GM23338 (cell line): ENCODE data around the gene ZNF394.

Source experiments
- CREB1 ChIP-seq: fragments of 250-450 bp; sonication (Bioruptor Pico); IDR thresholded peaks from 2 replicates; pipeline ENCODE4 v1.5.0; 2020; ENCODE audit warnings: low read depth, mild to moderate bottlenecking, moderate library complexity
- CTCF ChIP-seq, 2 experiments: fragments of 200-600 bp in 1 of 2; sonication (generic) in 1 of 2; conservative IDR thresholded peaks; 2 replicates each; pipeline versions ENCODE4 v1.5.1 to v1.6.1; 2016 to 2017; ENCODE audit warnings: antibody characterized with exemption in 2 of 2, low read depth in 2 of 2, mild to moderate bottlenecking in 2 of 2, moderate library complexity in 1 of 2
- ETS1 ChIP-seq: IDR thresholded peaks from 2 replicates; pipeline ENCODE4 v1.6.1; 2016; ENCODE audit warnings: antibody characterized with exemption
- EZH2 ChIP-seq: fragments of 200-600 bp; sonication (generic); IDR thresholded peaks from one replicate; pipeline ENCODE4 v1.8.0; 2017; ENCODE audit warnings: antibody characterized with exemption, mild to moderate bottlenecking, low read depth; ENCODE audit not compliant: unreplicated experiment
- EZH2phosphoT487 ChIP-seq: fragments of 200-600 bp; sonication (generic); IDR thresholded peaks from one replicate; pipeline ENCODE4 v1.8.1; 2018; ENCODE audit warnings: antibody characterized with exemption; ENCODE audit not compliant: unreplicated experiment
- JUNB ChIP-seq: IDR thresholded peaks from one replicate; pipeline ENCODE4 v1.6.1; 2016; ENCODE audit warnings: antibody characterized with exemption; ENCODE audit not compliant: unreplicated experiment
- NANOG ChIP-seq: IDR thresholded peaks from 2 replicates; pipeline ENCODE4 v1.6.1; 2016; ENCODE audit warnings: antibody characterized with exemption, borderline replicate concordance
- POLR2AphosphoS5 ChIP-seq: IDR thresholded peaks from 2 replicates; pipeline ENCODE4 v1.6.1; 2016; ENCODE audit warnings: antibody characterized with exemption, low read depth
- REST ChIP-seq: IDR thresholded peaks from one replicate; pipeline ENCODE4 v1.6.1; 2018; ENCODE audit warnings: antibody characterized with exemption; ENCODE audit not compliant: unreplicated experiment
- STAT1 ChIP-seq: IDR thresholded peaks from one replicate; pipeline ENCODE4 v1.6.1; 2016; ENCODE audit warnings: antibody characterized with exemption; ENCODE audit not compliant: unreplicated experiment
- ZNF114 ChIP-seq: fragments of 250-450 bp; sonication (Bioruptor Pico); IDR thresholded peaks from 2 replicates; pipeline ENCODE4 v1.5.0; 2020; ENCODE audit warnings: mild to moderate bottlenecking, moderate library complexity
- ZNF331 ChIP-seq: fragments of 250-450 bp; sonication (Bioruptor Pico); IDR thresholded peaks from 2 replicates; pipeline ENCODE4 v1.5.0; 2020; ENCODE audit warnings: low read depth, mild to moderate bottlenecking, moderate library complexity

GRCh38 chr7:99504281-99504602 lies 4.2 kb upstream of the ZNF394 start:
- TF ChIP-seq EZH2phosphoT487 = no peak
- no peak for TF ChIP-seq JUNB
- no peak for TF ChIP-seq CTCF (conservative IDR thresholded peaks at IDR 0.05; ENCODE audit: low read depth in 2 of 2)
- TF ChIP-seq POLR2AphosphoS5 = no peak
- no peak for TF ChIP-seq EZH2
- no peak for TF ChIP-seq ZNF114 (CRISPR knock-in tag)
- no peak for TF ChIP-seq CREB1 (CRISPR knock-in tag)
- no peak for TF ChIP-seq REST
- TF ChIP-seq ETS1 = no peak
- no peak for TF ChIP-seq NANOG
- TF ChIP-seq ZNF331 (CRISPR knock-in tag) = no peak
- no peak for TF ChIP-seq STAT1
